HepG2 (cell line): ENCODE results near the gene VSX1. TPM values are rescaled to one million over a fixed set of nuclear protein-coding genes. Genes with fewer than 3 reads are reported as not detected.

Experiments
- ATF1 ChIP-seq: IDR thresholded peaks from 2 replicates; pipeline ENCODE4 v1.6.1; 2016; ENCODE audit warnings: mild to moderate bottlenecking, control low read depth
- CBFB ChIP-seq: sonication (generic); formaldehyde crosslinking; IDR thresholded peaks from 2 replicates; pipeline ENCODE4 v1.4.0; 2020; ENCODE audit warnings: missing genetic modification reagents
- EP300 ChIP-seq, 3 experiments: sonication (generic) in 1 of 3; formaldehyde crosslinking in 1 of 3; IDR thresholded peaks; 2 replicates each; pipeline versions ENCODE4 v1.5.1 to v1.6.1; 2011 to 2020; ENCODE audit warnings: low read depth in 2 of 3, low read length in 2 of 3, borderline replicate concordance in 1 of 3, improper control_type of control experiment in 1 of 3, mild to moderate bottlenecking in 1 of 3, missing genetic modification reagents in 1 of 3, moderate library complexity in 1 of 3
- HMG20A ChIP-seq: IDR thresholded peaks from 2 replicates; pipeline ENCODE4 v1.6.1; 2016; ENCODE audit warnings: borderline replicate concordance
- IRF2 ChIP-seq: IDR thresholded peaks from 2 replicates; pipeline ENCODE4 v1.6.1; 2018; ENCODE audit warnings: missing genetic modification reagents, missing compliant biosample characterization
- WIZ ChIP-seq: sonication (generic); formaldehyde crosslinking; IDR thresholded peaks from 2 replicates; pipeline ENCODE4 v1.5.1; 2020; ENCODE audit warnings: mild to moderate bottlenecking, missing genetic modification reagents
- ZBTB3 ChIP-seq: sonication (generic); formaldehyde crosslinking; IDR thresholded peaks from 2 replicates; pipeline ENCODE4 v1.4.0; 2020; ENCODE audit warnings: low read depth, mild to moderate bottlenecking, moderate library complexity, missing genetic modification reagents, borderline replicate concordance
- ZC3H13 ChIP-seq: sonication (generic); formaldehyde crosslinking; IDR thresholded peaks from 2 replicates; pipeline ENCODE4 v1.8.1; 2023; ENCODE audit warnings: mild to moderate bottlenecking, missing genetic modification reagents, moderate library complexity
- ZNF136 ChIP-seq: sonication (generic); formaldehyde crosslinking; IDR thresholded peaks from 2 replicates; pipeline ENCODE4 v1.8.1; 2022; ENCODE audit warnings: low read depth, mild to moderate bottlenecking, moderate library complexity, missing genetic modification reagents
- ZNF224 ChIP-seq: sonication (generic); formaldehyde crosslinking; IDR thresholded peaks from 2 replicates; pipeline ENCODE4 v1.5.0; 2020; ENCODE audit warnings: mild to moderate bottlenecking, missing genetic modification reagents
- ZNF383 ChIP-seq: sonication (generic); formaldehyde crosslinking; IDR thresholded peaks from 2 replicates; pipeline ENCODE4 v1.4.0; 2020; ENCODE audit warnings: missing genetic modification reagents, mild to moderate bottlenecking, borderline replicate concordance
- ZNF572 ChIP-seq: sonication (generic); formaldehyde crosslinking; IDR thresholded peaks from 2 replicates; pipeline ENCODE4 v1.5.1; 2020; ENCODE audit warnings: mild to moderate bottlenecking, missing genetic modification reagents
- ZNF629 ChIP-seq: sonication (generic); formaldehyde crosslinking; conservative IDR thresholded peaks from 2 replicates; pipeline ENCODE4 v1.5.0; 2020; ENCODE audit warnings: missing genetic modification reagents
- polyA plus RNA-seq, 8 experiments: library from polyadenylated mRNA; depleted of rRNA in 3 of 8; stranded (reverse) in 7 of 8; unstranded in 1 of 8; fragments of >200 nt; fragmentation: Illumina TruSeq in 4 of 8; extraction: Trizol in 4 of 8; gene quantifications; 2 replicates each; pipeline versions ENCODE4 v1.2.1 to v1.2.3, GENCODE V29; 2011 to 2016; ENCODE audit warnings: low read depth in 4 of 8, missing spikeins in 1 of 8, mixed read lengths in 1 of 8; ENCODE audit not compliant: insufficient read depth in 1 of 8
- total RNA-seq, 5 experiments: library from RNA; depleted of rRNA; stranded (reverse); fragments of >200 nt; fragmentation: Illumina TruSeq; extraction: Trizol; gene quantifications; 2 replicates each; pipeline ENCODE4 v1.2.3, GENCODE V29; 2016; ENCODE audit warnings: low read depth in 1 of 5
- TF ChIP-seq, protein P1 (sequence below): IDR thresholded peaks from 2 replicates; pipeline ENCODE4 v1.6.1; 2016; ENCODE audit warnings: missing biosample characterization, missing genetic modification reagents, low read depth
- TF ChIP-seq, protein P2 (sequence below): sonication (generic); formaldehyde crosslinking; IDR thresholded peaks from 2 replicates; pipeline ENCODE4 v1.4.0; 2020; ENCODE audit warnings: mild to moderate bottlenecking, missing genetic modification reagents
- TF ChIP-seq, protein P3 (sequence below): sonication (generic); formaldehyde crosslinking; IDR thresholded peaks from 2 replicates; pipeline ENCODE4 v1.5.1; 2020; ENCODE audit warnings: missing genetic modification reagents, mild to moderate bottlenecking, borderline replicate concordance

The VSX1 gene
- total and polyA plus RNA-seq, 2 of the 13 experiments (the other 11 are each of a cell fraction or from before 2014, with no cell fraction given) = 0.04 TPM; not detected in 1

DNA sequence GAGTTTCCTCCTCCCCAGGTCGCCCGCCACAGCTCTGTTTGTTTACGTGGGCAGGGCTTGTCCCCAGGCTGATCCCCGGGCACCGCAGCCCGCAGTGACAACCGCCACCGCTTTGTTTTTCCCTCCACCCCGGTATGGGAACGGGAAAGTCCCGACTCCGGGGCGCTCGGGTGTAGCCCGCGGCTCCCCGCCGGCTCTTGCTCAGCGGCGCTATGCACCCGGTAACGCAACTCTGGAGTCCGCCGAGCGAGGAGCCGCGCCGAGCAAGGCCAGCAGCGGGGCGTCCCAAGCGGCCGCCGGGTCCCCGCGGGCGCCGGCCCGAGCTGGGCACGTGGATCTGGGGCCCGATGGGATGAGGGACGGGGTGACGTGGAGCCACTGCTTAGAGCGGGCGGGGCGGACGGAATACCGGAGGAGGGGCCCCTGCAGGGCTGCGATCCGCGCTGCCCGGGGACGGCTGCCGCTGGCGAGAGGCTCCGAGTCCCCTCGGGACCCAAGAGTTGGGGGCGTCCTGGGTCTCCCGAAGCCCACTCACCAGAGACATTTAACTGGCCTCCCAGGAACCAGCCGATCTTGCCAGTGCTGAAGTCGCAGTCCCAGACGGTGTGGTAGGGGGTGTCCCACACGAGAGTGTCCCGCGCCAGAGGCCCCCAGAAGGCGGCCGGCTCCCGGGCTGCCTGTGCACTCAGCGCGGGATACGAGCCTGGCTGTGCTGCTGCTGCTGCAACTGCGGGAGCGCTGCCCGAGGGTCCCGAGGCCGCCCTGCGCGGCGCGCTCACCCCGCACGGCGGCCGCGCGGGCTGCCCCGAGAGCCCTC, 24.5 kb downstream of the VSX1 start (continued):
- TF ChIP-seq ZBTB3 (CRISPR knock-in tag) (0 out of 2 replicates have a peak, but pooled peaks have one; percentile 34), EP300 (IDR thresholded peaks at IDR 0.05; ENCODE audit: low read depth in 2 of 2, low read length in 2 of 2) (no peak; a peak in 1 of 4 replicates), EP300 (CRISPR knock-in tag; IDR thresholded peaks at IDR 0.05; ENCODE audit: borderline replicate concordance) (0 out of 2 replicates have a peak, but pooled peaks have one; percentile 5), ZNF136 (CRISPR knock-in tag) (no peak), ZNF629 (CRISPR knock-in tag) (no peak), CBFB (no peak; the same call in 1 of the 2 replicates), ZNF383 (CRISPR knock-in tag) (no peak), HMG20A (no peak), ATF1 (CRISPR knock-in tag) (no peak), ZNF224 (CRISPR knock-in tag) (no peak), IRF2 (CRISPR knock-in tag) (no peak), ZC3H13 (no peak), WIZ (CRISPR knock-in tag) (no peak), ZNF572 (CRISPR knock-in tag) (no peak)
- TF ChIP-seq, protein P1, sequence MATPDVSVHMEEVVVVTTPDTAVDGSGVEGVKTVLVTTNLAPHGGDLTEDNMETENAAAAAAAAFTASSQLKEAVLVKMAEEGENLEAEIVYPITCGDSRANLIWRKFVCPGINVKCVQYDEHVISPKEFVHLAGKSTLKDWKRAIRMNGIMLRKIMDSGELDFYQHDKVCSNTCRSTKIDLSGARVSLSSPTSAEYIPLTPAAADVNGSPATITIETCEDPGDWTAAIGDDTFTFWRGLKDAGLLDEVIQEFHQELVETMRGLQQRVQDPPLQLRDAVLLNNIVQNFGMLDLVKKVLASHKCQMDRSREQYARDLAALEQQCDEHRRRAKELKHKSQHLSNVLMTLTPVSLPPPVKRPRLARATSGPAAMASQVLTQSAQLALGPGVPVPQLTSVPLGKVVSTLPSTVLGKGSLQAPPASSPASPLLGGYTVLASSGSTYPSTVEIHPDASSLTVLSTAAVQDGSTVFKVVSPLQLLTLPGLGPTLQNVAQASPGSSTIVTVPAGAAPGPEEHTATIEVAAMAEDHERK = no peak
- TF ChIP-seq, protein P2, sequence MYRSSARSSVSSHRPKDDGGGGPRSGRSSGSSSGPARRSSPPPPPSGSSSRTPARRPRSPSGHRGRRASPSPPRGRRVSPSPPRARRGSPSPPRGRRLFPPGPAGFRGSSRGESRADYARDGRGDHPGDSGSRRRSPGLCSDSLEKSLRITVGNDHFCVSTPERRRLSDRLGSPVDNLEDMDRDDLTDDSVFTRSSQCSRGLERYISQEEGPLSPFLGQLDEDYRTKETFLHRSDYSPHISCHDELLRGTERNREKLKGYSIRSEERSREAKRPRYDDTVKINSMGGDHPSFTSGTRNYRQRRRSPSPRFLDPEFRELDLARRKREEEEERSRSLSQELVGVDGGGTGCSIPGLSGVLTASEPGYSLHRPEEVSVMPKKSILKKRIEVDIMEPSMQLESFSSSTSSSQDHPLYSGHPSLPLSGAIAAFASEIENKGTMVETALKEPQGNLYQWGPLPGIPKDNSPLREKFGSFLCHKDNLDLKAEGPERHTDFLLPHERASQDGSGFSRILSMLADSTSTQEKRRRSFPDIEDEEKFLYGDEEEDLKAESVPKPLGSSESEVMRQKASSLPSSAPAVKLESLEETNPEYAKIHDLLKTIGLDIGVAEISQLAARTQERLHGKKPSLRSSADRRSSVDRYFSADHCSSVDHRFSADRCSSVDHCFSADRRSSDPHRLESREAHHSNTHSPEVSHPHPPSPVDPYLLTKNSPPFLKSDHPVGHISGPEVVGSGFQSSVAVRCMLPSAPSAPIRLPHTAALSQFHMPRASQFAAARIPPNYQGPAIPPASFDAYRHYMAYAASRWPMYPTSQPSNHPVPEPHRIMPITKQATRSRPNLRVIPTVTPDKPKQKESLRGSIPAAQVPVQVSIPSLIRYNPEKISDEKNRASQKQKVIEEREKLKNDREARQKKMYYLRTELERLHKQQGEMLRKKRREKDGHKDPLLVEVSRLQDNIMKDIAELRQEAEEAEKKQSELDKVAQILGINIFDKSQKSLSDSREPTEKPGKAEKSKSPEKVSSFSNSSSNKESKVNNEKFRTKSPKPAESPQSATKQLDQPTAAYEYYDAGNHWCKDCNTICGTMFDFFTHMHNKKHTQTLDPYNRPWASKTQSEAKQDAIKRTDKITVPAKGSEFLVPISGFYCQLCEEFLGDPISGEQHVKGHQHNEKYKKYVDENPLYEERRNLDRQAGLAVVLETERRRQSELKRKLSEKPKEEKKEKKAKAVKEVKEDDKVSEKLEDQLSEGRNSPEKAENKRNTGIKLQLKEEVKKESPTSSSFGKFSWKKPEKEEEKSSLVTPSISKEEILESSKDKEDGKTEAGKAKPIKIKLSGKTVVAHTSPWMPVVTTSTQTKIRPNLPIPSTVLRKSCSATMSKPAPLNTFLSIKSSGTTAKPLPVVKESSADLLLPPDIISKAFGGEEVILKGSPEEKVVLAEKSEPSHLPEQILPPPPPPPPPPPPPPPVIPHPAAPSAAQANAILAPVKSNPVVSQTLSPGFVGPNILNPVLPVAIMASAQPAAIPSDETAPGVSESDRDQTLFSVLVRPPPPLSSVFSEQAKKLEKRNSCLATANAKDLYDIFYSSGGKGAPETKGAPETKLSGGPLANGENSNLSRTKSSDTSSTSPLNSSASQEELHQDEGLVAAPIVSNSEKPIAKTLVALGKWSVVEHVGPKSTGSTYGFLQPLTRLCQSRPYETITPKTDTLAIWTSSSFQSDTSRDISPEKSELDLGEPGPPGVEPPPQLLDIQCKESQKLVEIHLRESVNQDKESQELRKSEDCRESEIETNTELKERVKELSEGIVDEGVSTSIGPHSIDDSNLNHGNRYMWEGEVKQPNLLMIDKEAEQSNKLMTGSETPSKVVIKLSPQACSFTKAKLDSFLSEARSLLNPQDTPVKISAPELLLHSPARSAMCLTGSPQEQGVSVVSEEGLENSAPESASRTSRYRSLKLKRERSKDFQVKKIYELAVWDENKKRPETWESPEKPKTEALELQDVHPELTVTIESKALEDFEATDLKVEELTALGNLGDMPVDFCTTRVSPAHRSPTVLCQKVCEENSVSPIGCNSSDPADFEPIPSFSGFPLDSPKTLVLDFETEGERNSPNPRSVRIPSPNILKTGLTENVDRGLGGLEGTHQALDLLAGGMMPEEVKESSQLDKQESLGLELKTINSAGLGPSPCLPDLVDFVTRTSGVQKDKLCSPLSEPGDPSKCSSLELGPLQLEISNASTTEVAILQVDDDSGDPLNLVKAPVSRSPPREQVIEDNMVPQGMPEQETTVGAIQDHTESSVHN = 0 out of 2 replicates have a peak, but pooled peaks have one; percentile 22
- TF ChIP-seq, protein P3, sequence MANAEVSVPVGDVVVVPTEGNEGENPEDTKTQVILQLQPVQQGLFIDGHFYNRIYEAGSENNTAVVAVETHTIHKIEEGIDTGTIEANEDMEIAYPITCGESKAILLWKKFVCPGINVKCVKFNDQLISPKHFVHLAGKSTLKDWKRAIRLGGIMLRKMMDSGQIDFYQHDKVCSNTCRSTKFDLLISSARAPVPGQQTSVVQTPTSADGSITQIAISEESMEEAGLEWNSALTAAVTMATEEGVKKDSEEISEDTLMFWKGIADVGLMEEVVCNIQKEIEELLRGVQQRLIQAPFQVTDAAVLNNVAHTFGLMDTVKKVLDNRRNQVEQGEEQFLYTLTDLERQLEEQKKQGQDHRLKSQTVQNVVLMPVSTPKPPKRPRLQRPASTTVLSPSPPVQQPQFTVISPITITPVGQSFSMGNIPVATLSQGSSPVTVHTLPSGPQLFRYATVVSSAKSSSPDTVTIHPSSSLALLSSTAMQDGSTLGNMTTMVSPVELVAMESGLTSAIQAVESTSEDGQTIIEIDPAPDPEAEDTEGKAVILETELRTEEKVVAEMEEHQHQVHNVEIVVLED (CRISPR knock-in tag) = peak; percentile 32; the same call in 1 of the 2 replicates
